ENCODE results near the gene ABI3BP. TPM values are rescaled to one million over a fixed set of nuclear protein-coding genes. Genes with fewer than 3 reads are reported as not detected.

ABI3BP gene
- total RNA-seq, 1 donor from 2014 or later, result 1.1 TPM

DNA sequence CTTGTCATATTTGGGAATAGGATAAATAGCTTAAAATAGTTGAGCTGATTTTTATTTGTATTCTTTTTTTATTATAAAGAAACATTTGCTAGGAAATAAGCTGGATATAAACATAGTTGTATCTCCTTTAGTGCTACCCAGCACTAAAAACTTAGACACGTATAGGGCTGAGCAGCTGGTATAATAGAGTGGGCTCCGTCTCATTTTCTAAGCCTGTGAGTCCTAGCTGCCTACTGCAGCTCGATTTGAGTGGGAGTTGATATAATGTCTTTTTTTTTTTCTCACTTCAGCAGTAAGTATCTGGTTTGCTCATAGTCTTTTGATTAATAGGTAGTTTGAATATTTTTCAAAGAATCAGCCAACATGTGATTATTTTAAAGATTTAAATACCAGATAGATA lies 249.7 kb downstream of the ABI3BP start:
- H3K27ac Mint-ChIP-seq (ENCODE audit: unreplicated experiment), result no peak overlapping the region
- Histone ChIP-seq H3K27ac (ENCODE audit: low read depth, low read length) (no peak overlapping the region), H3K4me1 (ENCODE audit: insufficient read depth, low read length) (no peaks in the 10 kb centered on the region), H4K20me1 (ENCODE audit: insufficient read depth, low read length) (peaks cover 11% of the 10 kb centered on the region), H3K27me3 (ENCODE audit: insufficient read depth, low read length) (no peaks in the 10 kb centered on the region), H2AFZ (ENCODE audit: low read depth, low read length) (no peak overlapping the region), H3K9me3 (ENCODE audit: insufficient read depth, low read depth, low read length) (no peaks in the 10 kb centered on the region), H3K4me3 (ENCODE audit: insufficient read depth, low read depth, low read length) (no peak overlapping the region), H3K79me2 (ENCODE audit: insufficient read depth, low read length) (peaks cover 15% of the 10 kb centered on the region), H3K9ac (ENCODE audit: low read length) (no peak overlapping the region), H3K36me3 (ENCODE audit: insufficient read depth, low read length) (peaks cover 68% of the 10 kb centered on the region), H3K4me2 (ENCODE audit: low read length) (no peak overlapping the region)
- peaks cover 19% of the 10 kb centered on the region for H3K36me3 Mint-ChIP-seq (ENCODE audit: low read depth, unreplicated experiment)
- FAIRE-seq (no peak), DNase-seq (ENCODE audit: low read depth) (no peak)
- no peaks in the 10 kb centered on the region for H3K27me3 Mint-ChIP-seq (ENCODE audit: low read depth, unreplicated experiment)
- H3K9me3 Mint-ChIP-seq (ENCODE audit: unreplicated experiment), result no peaks in the 10 kb centered on the region
- H3K4me1 Mint-ChIP-seq (ENCODE audit: low read depth, unreplicated experiment), result peaks cover 4% of the 10 kb centered on the region
- H3K4me3 Mint-ChIP-seq (ENCODE audit: unreplicated experiment), result no peak overlapping the region
- TF ChIP-seq, protein P1, sequence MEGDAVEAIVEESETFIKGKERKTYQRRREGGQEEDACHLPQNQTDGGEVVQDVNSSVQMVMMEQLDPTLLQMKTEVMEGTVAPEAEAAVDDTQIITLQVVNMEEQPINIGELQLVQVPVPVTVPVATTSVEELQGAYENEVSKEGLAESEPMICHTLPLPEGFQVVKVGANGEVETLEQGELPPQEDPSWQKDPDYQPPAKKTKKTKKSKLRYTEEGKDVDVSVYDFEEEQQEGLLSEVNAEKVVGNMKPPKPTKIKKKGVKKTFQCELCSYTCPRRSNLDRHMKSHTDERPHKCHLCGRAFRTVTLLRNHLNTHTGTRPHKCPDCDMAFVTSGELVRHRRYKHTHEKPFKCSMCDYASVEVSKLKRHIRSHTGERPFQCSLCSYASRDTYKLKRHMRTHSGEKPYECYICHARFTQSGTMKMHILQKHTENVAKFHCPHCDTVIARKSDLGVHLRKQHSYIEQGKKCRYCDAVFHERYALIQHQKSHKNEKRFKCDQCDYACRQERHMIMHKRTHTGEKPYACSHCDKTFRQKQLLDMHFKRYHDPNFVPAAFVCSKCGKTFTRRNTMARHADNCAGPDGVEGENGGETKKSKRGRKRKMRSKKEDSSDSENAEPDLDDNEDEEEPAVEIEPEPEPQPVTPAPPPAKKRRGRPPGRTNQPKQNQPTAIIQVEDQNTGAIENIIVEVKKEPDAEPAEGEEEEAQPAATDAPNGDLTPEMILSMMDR (IDR thresholded peaks at IDR 0.05; ENCODE audit: insufficient read depth, low read depth, low read length), result no peak
- no peak for TF ChIP-seq EZH2 (IDR thresholded peaks at IDR 0.05; ENCODE audit: insufficient read depth, low read length)

DNA sequence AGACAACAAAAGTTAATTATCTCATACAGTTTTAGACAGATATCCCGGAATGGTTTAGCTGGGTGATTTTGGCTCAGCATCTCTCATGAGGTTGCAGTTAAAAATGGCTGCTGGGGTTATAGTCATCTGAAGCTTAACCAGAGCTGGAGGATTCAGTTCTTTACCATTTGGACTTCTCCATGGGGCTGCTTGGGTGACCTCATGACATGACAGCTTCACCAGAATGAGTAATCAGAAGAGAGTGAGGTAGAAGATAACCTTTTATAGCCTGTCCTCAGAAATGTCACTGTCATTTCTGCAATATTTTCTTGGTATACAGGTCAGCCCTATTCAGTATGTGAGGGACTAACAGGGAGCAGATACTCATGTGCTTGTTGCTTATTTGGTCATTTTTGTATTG lies 253.0 kb downstream of the ABI3BP start:
- H3K27me3 ChIP-seq (ENCODE audit: insufficient read depth, low read length), result no peaks in the 10 kb centered on the region
- no peaks in the 10 kb centered on the region for H3K9me3 ChIP-seq (ENCODE audit: insufficient read depth, low read depth, low read length)
- TF ChIP-seq, protein P1 (IDR thresholded peaks at IDR 0.05; ENCODE audit: insufficient read depth, low read depth, low read length), result no peak
- TF ChIP-seq EZH2 (IDR thresholded peaks at IDR 0.05; ENCODE audit: insufficient read depth, low read length), result no peak
- peaks cover 37% of the 10 kb centered on the region for H4K20me1 ChIP-seq (ENCODE audit: insufficient read depth, low read length)
- no peak overlapping the region for H3K4me2 ChIP-seq (ENCODE audit: low read length)
- Mint-ChIP-seq H3K9me3 (ENCODE audit: unreplicated experiment) (no peaks in the 10 kb centered on the region), H3K4me1 (ENCODE audit: low read depth, unreplicated experiment) (peaks cover 6% of the 10 kb centered on the region), H3K27me3 (ENCODE audit: low read depth, unreplicated experiment) (no peaks in the 10 kb centered on the region), H3K27ac (ENCODE audit: unreplicated experiment) (no peak overlapping the region), H3K4me3 (ENCODE audit: unreplicated experiment) (no peak overlapping the region), H3K36me3 (ENCODE audit: low read depth, unreplicated experiment) (peaks cover 11% of the 10 kb centered on the region)
- H3K4me3 ChIP-seq (ENCODE audit: insufficient read depth, low read depth, low read length), result no peak overlapping the region
- H3K36me3 ChIP-seq (ENCODE audit: insufficient read depth, low read length), result peaks cover 71% of the 10 kb centered on the region
- H3K9ac ChIP-seq (ENCODE audit: low read length), result no peak overlapping the region
- H3K79me2 ChIP-seq (ENCODE audit: insufficient read depth, low read length), result peaks cover 15% of the 10 kb centered on the region
- H2AFZ ChIP-seq (ENCODE audit: low read depth, low read length), result no peak overlapping the region
- FAIRE-seq, result no peak
- DNase-seq (ENCODE audit: low read depth), result no peak
- H3K4me1 ChIP-seq (ENCODE audit: insufficient read depth, low read length), result no peaks in the 10 kb centered on the region
- H3K27ac ChIP-seq (ENCODE audit: low read depth, low read length), result no peak overlapping the region

DNA sequence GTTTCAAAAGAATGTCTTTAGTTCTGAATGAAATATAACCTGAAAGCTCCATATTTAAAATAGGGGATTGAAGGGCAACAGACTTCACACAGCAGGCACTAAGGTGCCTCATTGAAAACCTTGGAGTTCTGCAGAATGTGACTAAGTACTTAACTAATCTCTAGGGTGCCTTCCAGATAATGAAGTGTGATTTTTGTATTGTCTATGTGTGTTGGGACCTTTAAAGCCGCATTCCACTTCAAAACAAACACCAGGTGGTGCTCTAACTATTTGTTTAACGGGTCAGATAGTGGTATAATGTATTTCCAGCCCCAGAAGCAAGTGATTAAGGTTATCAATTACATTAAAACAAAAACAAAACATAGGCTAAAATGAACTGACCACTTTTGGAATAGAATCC lies 255.9 kb downstream of the ABI3BP start:
- Mint-ChIP-seq H3K27ac (ENCODE audit: unreplicated experiment) (no peak overlapping the region), H3K27me3 (ENCODE audit: low read depth, unreplicated experiment) (no peaks in the 10 kb centered on the region), H3K9me3 (ENCODE audit: unreplicated experiment) (no peaks in the 10 kb centered on the region), H3K4me1 (ENCODE audit: low read depth, unreplicated experiment) (peaks cover 18% of the 10 kb centered on the region), H3K36me3 (ENCODE audit: low read depth, unreplicated experiment) (peaks cover 5% of the 10 kb centered on the region), H3K4me3 (ENCODE audit: unreplicated experiment) (no peak overlapping the region)
- no peaks in the 10 kb centered on the region for H3K9me3 ChIP-seq (ENCODE audit: insufficient read depth, low read depth, low read length)
- H3K4me1 ChIP-seq (ENCODE audit: insufficient read depth, low read length), result no peaks in the 10 kb centered on the region
- FAIRE-seq, result peak; percentile 26
- no peak overlapping the region for H3K4me3 ChIP-seq (ENCODE audit: insufficient read depth, low read depth, low read length)
- DNase-seq (ENCODE audit: low read depth), result no peak
- H3K9ac ChIP-seq (ENCODE audit: low read length), result no peak overlapping the region
- H3K27me3 ChIP-seq (ENCODE audit: insufficient read depth, low read length), result no peaks in the 10 kb centered on the region
- H3K27ac ChIP-seq (ENCODE audit: low read depth, low read length), result no peak overlapping the region
- no peak overlapping the region for H2AFZ ChIP-seq (ENCODE audit: low read depth, low read length)
- H3K36me3 ChIP-seq (ENCODE audit: insufficient read depth, low read length), result peaks cover 69% of the 10 kb centered on the region
- H3K79me2 ChIP-seq (ENCODE audit: insufficient read depth, low read length), result peaks cover 44% of the 10 kb centered on the region
- no peak for TF ChIP-seq EZH2 (IDR thresholded peaks at IDR 0.05; ENCODE audit: insufficient read depth, low read length)
- TF ChIP-seq, protein P1 (IDR thresholded peaks at IDR 0.05; ENCODE audit: insufficient read depth, low read depth, low read length), result peak; percentile 43
- no peak overlapping the region for H3K4me2 ChIP-seq (ENCODE audit: low read length)
- H4K20me1 ChIP-seq (ENCODE audit: insufficient read depth, low read length), result peaks cover 51% of the 10 kb centered on the region

Data from astrocyte (in vitro differentiated cells and primary cell).